Colonic mucosa (tissue), 4 donors: ENCODE measurements around the gene MAPK6. TPM values are rescaled to one million over a fixed set of nuclear protein-coding genes. Genes with fewer than 3 reads are reported as not detected.
"Not testable (repeated sequence)": the region's sequence is repeated elsewhere in the genome, so short reads cannot be mapped to it uniquely, and the experiment has no call there.

Source experiments
- DNase-seq: peaks from one replicate; pipeline ENCODE4 v3.0.0-alpha.2; 2020
- H3K27ac ChIP-seq: fragments of 200-600 bp; one replicate; pipeline ENCODE4 v1.8.0; 2021
- H3K27me3 ChIP-seq: fragments of 200-600 bp; one replicate; pipeline ENCODE4 v1.8.0; 2021
- H3K36me3 ChIP-seq: fragments of 200-600 bp; one replicate; pipeline ENCODE4 v1.8.0; 2021
- H3K4me1 ChIP-seq: fragments of 200-600 bp; one replicate; pipeline ENCODE4 v1.8.0; 2021; ENCODE audit warnings: mild to moderate bottlenecking
- H3K4me3 ChIP-seq: fragments of 200-600 bp; one replicate; pipeline ENCODE4 v1.8.0; 2021
- H3K9ac ChIP-seq, 2 donors: one replicate each; pipeline ENCODE4 v1.7.0; 2013; ENCODE audit warnings: control low read depth in 2 of 2, low read depth in 2 of 2, low read length in 2 of 2
- H3K9me3 ChIP-seq: fragments of 200-600 bp; one replicate; pipeline ENCODE4 v1.8.0; 2021
- intact Hi-C: fragments of 100-400 bp; cut with DNase I; formaldehyde crosslinking; loops from one replicate; pipeline ENCODE4 v1.14.1; 2022
- total RNA-seq, 2 donors: library from RNA; stranded (reverse); fragmentation: NEBNext Ultra II Directional in 1 of 2; extraction: Animal tissue kit (Norgen Biotek cat#: 25700) in 1 of 2; gene quantifications; one replicate each; pipeline ENCODE4 v1.2.1, GENCODE V29; 2021
- TF ChIP-seq, protein P1 (sequence below): fragments of 200-600 bp; IDR thresholded peaks from one replicate; pipeline ENCODE4 v1.8.0; 2022; ENCODE audit warnings: antibody characterized with exemption, mild to moderate bottlenecking
- donor health status: healthy.
- donor health status: DM: no; HTN: no; CAD: no.
- donor health status: DM: no; HTN: no; CAD: no.

Gene MAPK6
- total RNA-seq, 2 donors from 2014 or later = 47.5 to 71.9 TPM

DNA sequence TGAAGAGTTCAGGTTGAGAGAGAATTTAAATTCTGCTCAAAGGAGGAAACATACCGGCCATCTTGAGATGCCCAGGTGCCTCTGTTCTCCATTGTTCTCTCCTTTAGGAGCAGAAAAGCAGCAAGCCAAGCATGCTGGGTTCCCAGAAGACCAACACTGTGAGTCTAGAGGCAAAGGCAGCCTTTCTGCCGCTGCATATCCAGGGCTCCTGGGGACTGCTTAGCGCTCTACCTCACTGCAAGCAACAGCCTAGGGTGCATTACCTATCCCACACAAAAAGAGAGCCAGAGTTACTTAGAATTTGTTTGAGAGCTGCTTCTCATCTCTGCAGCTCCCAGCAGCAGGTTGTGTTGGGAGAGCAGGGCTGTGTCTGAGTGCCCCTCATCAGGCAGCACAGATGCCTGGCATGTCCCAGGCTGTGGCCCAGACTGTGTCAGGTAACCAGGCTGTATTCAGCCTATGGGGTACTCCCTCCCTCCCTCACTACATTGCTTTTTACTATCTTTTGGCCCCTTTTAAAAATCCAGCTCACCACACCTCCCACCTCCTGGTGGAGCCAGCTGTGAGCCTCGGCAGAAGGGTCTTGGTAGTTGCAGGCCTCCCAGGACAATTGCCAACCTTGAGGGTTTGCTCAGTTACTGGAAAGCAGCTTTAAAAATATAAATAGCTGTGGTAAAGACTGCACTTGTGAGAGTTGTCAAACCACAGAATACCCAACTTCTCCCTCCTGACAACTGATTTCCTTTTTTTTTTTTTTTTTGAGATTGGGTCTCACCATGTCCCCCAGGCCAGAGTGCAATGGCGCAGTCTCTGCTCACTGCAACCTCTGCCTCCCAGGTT is 63.4 kb downstream of the MAPK6 start:
- no peak overlapping the region for H3K27ac ChIP-seq
- intact Hi-C loops = no loop called here
- H3K36me3 ChIP-seq = no peaks in the 10 kb centered on the region
- H3K4me1 ChIP-seq = no peaks in the 10 kb centered on the region
- H3K27me3 ChIP-seq = no peaks in the 10 kb centered on the region
- no peak overlapping the region for H3K4me3 ChIP-seq
- H3K9ac ChIP-seq = peak overlapping the region in 1 of 2 donors; percentile 34
- no peak for DNase-seq
- TF ChIP-seq, protein P1, sequence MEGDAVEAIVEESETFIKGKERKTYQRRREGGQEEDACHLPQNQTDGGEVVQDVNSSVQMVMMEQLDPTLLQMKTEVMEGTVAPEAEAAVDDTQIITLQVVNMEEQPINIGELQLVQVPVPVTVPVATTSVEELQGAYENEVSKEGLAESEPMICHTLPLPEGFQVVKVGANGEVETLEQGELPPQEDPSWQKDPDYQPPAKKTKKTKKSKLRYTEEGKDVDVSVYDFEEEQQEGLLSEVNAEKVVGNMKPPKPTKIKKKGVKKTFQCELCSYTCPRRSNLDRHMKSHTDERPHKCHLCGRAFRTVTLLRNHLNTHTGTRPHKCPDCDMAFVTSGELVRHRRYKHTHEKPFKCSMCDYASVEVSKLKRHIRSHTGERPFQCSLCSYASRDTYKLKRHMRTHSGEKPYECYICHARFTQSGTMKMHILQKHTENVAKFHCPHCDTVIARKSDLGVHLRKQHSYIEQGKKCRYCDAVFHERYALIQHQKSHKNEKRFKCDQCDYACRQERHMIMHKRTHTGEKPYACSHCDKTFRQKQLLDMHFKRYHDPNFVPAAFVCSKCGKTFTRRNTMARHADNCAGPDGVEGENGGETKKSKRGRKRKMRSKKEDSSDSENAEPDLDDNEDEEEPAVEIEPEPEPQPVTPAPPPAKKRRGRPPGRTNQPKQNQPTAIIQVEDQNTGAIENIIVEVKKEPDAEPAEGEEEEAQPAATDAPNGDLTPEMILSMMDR = no peak
- H3K9me3 ChIP-seq = no peaks in the 10 kb centered on the region

DNA sequence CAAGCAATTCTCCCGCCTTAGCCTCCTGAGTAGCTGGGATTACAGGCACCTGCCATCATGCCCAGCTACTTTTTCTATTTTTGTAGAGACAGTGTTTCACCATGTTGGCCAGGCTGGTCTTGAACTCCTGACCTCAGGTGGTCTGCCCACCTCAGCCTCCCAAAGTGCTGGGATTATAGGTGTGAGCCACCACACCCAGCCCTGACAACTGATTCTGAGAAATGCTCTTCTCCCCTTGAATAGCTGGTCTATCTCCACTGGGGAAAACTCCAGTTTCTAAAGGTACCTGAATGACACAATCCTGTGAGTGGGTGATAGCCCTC is 64.0 kb downstream of the MAPK6 start:
- H3K36me3 ChIP-seq, DNase-seq, H3K9ac ChIP-seq, H3K4me3 ChIP-seq, H3K27me3 ChIP-seq, intact Hi-C loops, H3K9me3 ChIP-seq, H3K27ac ChIP-seq, H3K4me1 ChIP-seq: not testable (repeated sequence)

DNA sequence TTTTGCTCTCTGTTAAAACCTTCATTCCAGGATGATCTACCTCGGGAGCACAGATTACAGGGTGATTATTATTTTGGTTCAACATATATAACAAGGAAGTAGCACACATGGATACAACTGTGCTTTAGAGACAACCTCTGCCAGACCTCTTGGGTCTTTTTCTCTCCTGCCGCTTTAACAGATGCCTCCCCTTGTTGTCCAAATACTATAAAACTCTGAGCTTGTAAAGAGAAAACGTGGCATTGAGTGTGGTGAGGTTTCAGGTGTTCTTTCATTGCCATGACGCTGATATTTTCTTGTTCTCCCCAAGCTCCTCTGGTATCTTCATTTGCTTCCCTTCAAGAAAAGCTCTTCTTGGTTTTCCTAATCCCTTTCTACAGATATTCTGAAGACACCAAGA is 64.6 kb downstream of the MAPK6 start:
- Histone ChIP-seq H3K27ac (no peak overlapping the region), H3K4me3 (no peak overlapping the region), H3K9ac (no peak overlapping the region), H3K9me3 (no peaks in the 10 kb centered on the region), H3K4me1 (no peaks in the 10 kb centered on the region), H3K27me3 (no peaks in the 10 kb centered on the region), H3K36me3 (no peaks in the 10 kb centered on the region)
- intact Hi-C loops = no loop called here
- DNase-seq = no peak
- TF ChIP-seq, protein P1 = no peak

DNA sequence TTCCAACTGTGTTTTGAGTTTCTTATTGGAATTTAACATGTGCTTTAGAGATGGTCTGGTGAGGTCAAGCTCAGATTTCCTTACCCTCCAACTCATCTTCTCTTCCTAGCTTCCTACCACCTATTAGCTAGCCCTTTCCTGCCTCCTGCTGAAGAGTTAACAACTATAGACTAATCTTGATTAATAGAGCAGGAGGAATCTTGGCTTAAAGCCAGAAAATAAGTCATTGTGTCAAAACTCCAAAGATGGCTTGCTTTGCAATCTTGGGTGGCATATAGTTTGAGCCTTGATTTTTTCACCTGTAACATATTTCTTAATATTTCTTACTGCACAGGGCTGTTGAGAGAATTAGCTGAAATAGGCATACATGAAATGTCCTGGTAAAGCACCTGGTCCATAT is 66.3 kb downstream of the MAPK6 start:
- intact Hi-C loops = no loop called here
- Histone ChIP-seq H3K27me3 (no peaks in the 10 kb centered on the region), H3K4me3 (no peak overlapping the region), H3K9me3 (no peaks in the 10 kb centered on the region), H3K4me1 (no peaks in the 10 kb centered on the region), H3K27ac (no peak overlapping the region), H3K9ac (no peak overlapping the region), H3K36me3 (no peaks in the 10 kb centered on the region)
- TF ChIP-seq, protein P1 = no peak
- no peak for DNase-seq

DNA sequence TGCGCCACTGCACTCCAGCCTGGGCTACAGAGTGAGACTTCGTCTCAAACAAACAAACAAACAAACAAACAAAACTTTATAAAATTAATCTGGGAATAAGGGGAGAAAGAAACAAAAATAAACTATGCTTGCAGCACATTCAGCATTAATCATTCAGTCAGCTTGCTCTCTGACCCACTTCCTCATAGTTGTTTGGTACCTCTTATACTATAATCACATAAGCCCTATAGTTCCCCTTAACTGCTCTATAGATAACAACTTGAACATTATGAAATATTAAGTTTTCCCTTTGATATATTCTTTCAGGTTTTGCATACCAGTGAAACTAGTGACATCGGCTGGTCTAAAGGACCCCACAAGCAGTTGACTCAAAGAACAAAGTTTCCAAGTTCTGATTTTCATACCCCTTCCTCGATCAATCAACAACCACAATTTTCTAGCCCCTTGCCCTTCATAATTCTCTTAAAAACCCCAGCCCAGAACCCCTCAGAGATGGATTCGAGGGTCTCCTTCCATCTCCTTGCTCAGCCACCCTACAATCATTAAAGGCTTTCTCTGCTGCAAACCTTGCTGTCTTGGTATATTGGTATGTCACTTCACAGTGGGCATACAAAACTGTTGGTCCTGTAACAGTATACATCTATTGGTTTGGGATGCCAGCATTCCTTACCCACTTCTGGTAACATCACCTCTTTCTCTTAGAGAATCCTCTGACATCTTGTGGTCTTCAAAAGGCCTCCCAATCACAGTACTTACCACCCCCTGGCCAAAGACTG is 67.2 kb downstream of the MAPK6 start:
- Histone ChIP-seq H3K36me3 (no peaks in the 10 kb centered on the region), H3K4me1 (no peaks in the 10 kb centered on the region), H3K9me3 (no peaks in the 10 kb centered on the region), H3K27ac (no peak overlapping the region), H3K9ac (no peak overlapping the region), H3K27me3 (no peaks in the 10 kb centered on the region), H3K4me3 (no peak overlapping the region)
- no peak for DNase-seq
- intact Hi-C loops = no loop called here
- TF ChIP-seq, protein P1 = no peak

DNA sequence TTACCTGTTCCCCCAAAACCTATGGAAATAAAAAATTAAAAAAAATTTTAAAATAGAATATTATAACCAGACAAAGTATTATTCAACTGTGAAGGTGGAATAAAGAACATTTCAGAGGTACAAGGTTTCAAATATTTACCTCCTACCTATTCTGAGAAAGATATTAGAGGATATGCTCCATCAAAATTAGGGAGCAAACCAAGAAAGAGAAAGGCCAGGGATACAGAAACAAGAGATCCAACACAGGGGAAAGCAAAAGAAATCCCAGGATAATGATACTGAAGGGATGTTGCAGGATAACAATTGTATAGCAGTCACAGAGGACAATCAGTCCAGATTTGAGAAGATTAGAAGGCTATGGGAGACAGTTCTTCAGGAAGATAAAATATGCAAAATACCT is 71.2 kb downstream of the MAPK6 start:
- H3K27ac ChIP-seq = no peak overlapping the region
- H3K4me1 ChIP-seq = peaks cover 11% of the 10 kb centered on the region
- DNase-seq = no peak
- intact Hi-C loops = no loop called here
- no peak overlapping the region for H3K4me3 ChIP-seq
- H3K9me3 ChIP-seq = no peaks in the 10 kb centered on the region
- no peaks in the 10 kb centered on the region for H3K27me3 ChIP-seq
- no peak overlapping the region for H3K9ac ChIP-seq
- no peaks in the 10 kb centered on the region for H3K36me3 ChIP-seq
- TF ChIP-seq, protein P1 = no peak
